Skin of body (tissue), 3 donors: Measurements from ENCODE around the gene FCHSD2. TPM values are rescaled to one million over a fixed set of nuclear protein-coding genes. Genes with fewer than 3 reads are reported as not detected.
"Not testable (repeated sequence)": the region's sequence is repeated elsewhere in the genome, so short reads cannot be mapped to it uniquely, and the experiment has no call there.

Source experiments
- DNase-seq: peaks from one replicate; lab custom pipeline; 2025; lab: John Stamatoyannopoulos, UW
- small RNA-seq: library from RNA; depleted of rRNA; stranded (forward); fragments of <200 nt; gene quantifications from one replicate; pipeline ENCODE3, GENCODE V24; 2014; ENCODE audit warnings: low replicate concordance
- total RNA-seq: library from RNA; depleted of rRNA; stranded (reverse); fragments of >200 nt; gene quantifications from one replicate; pipeline ENCODE4 v1.2.3, GENCODE V29; 2014

Gene FCHSD2
- total RNA-seq, 1 donor from 2014 or later = 18.7 TPM

DNA sequence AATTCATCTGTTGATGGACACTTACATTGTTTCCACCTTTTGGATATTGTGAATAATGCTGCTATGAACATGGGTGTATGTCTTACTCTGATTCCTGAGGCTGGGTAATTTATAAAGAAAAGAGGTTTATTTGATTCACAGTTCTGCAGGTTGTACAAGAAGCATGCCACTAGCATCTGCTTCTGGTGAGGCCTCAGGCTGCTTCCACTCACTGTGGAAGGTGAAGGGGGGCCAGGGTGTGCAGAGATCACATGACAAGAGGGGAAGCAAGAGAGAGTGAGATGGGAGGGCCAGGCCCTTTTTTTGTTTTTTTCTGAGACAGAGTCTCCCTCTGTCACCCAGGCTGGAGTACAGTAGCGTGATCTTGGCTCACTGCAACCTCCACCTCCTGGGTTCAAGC lies 335.7 kb downstream of the FCHSD2 start:
- not testable (repeated sequence) for DNase-seq

DNA sequence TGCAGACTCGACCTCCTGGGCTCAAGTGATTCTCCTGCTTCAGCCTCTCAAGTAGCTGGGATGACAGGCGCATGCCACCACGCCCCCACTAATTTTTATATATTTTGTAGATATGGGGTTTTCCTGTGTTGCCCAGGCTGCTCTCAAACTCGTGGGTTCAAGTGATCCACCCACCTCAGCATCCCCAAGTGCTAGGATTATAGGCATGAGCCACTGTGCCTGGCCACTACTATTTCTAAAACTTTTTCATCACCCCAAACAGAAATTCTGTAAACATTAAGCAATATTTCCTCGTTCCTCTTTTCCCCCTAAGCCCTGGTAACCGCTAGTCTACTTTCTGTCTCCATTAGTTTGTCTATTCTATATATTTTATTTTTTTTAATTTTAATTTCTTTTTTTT lies 336.9 kb downstream of the FCHSD2 start:
- DNase-seq = no peak

DNA sequence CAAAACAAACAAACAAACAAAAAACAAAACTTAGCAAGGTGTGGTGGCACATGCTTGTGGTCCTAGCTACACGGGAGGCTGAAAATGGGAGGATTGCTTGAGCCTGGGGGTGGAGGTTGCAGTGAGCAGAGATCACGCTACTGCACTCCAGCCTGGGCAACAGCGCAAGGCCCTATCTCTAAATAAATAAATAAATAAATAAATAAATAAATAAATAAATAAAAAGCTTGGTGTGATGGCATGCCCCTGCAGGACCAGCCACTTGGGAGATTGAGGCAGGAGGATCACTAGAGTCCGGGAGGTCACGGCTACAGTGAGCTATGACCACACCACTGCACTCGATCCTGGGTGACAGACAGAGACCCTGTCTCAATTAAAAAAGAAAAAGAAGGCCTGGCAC lies 339.3 kb downstream of the FCHSD2 start:
- DNase-seq = no peak

DNA sequence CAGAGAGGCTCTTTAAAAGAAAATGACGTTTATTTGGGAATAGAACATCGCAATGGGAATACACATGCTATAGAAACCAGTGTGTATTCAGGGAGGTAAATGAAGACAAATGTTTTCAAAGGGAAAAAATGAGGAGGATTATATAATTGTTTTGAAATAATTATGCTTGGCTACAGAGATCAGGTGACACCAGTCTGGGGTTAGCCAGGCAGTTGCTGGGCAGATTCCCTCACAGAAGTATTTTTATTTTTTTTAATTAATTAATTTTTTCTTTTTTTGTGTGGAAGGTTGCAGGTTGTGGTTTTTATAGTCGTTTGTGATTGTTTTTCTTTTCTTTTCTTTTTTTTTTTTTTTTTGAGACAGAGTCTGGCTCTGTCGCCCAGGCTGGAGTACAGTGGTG lies 342.7 kb downstream of the FCHSD2 start:
- no peak for DNase-seq

DNA sequence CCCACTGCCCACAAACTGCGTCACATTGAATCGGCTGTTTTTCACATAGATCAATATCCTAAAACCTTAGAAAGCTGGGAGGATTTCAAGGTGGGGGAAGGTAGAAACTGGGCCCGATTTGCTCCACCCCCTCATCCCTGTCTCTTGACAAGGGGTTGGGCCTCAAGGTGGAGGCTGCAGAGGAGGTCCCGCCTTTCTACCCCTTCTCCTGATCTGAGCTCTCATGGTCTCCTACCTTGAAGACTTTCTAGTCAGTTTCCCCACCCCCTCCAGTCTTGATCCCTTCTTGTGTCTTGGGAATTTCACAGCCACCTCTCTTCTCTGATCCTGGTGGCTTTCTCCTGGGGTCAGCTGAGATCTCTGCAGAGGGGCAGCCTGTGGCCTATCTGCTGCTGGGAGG lies 343.8 kb downstream of the FCHSD2 start:
- no peak for DNase-seq

DNA sequence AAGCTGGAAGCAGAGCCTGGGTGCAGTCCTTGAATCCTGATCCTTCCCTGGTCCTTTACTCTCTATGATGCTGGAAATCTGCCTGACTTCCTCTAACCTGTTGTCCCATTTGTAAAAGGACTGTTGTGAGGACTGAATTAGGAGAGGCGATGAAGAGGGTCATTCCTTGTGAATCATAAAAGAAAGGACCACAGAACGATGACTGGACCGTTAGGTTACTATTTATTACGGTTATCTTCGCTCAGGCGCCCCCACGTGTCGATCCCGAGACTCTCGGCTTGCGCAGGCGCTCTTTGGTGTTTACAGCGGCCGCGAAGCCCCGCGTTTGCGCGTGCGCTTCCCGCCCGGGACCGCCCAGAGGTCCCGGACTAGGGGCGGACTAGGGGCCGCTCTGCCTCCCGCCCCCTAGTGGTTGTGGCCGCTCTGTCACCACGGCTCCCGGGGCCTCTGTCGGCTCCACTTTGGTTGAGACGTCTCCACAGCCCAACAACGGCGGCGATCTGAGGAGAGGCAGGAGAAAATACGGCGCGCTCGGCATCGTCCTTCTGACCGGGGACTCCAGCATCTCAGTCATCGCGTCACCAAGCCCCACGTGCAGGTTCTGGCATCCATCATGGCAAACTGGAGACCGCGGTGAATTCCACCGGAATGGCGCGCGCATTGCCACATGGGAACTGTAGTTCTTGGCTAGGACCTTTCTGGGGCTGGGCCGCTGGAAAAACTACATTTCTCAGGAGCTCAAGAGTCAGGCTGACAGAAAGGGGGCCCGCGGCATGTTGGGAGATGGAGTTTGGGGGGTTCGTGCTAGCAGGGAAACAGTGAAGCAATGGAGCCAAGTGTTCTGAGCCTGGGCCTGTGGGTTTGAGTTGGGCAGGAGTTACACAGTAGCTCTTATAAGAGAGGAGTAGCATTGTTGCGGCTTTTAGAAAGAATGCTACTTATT lies 348.4 kb downstream of the FCHSD2 start, which contains the start of gene STARD10:
TSS of gene STARD10 (minus strand) at position 623 of the 943 bp plus-strand sequence. CDS start 12,866 bp downstream, outside the sequence.
- DNase-seq = peak; percentile 97

DNA sequence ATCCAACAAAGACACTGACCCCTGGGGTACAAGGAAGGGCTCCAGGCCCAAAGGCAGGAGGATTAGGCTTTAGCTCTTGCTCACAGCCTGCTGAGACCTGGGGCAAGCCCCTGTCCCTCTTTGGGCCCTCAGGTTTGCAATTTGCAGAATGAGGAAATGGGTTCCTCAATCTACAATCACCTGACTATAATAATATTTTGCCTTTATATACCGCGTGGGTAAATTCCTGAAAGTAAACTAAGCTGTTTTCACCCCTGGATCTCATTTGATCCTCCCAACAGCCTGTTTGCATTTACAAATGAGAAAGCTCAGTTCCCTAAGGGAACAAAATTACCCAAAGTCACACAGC lies 349.1 kb downstream of the FCHSD2 start:
- no peak for DNase-seq

DNA sequence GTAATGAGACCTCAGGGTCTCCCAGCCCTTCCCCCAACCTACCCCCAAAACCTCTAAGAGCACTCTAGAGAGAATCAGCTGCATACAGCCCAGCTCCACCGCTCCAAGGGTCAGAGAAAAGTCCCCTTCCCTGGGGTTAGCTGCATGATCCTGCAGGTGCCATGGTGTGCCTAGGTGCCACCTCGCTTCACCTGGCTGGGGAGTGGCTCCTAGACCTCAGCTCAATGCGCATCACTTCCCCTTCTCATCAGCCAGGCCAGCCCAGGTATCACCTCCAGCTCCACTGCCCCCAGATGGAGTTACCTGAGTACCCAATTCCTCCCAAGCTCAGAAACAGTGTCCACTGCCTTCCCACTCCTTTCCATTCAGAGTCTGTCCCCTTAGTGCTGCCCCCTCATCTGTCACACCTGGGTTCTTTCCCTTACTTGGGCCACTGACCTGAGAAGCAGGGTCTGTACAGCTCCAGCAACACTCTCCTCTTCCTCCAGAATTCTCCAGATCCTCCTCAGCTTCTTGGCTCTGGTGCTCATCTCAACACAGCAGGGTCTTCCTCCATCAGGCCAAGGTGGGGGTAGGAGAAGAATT lies 349.6 kb downstream of the FCHSD2 start:
- DNase-seq = no peak

DNA sequence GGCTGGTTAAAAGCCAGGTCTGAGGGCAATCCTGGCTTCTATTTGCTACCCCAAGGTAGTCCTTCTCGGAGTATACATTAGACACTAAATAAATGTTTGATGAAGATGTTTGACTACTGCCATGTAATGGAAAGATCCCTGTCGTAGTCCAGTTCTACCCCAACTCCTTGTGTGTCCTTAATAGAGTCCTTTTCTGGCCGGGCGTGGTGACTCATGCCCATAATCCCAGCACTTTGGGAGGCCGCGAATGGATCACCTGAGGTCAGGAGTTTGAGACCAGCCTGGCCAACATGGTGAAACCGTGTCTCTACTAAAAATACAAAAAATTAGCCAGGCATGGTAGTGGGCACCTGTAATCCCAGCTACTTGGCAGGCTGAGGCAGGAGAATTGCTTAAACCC lies 350.9 kb downstream of the FCHSD2 start:
- DNase-seq = not testable (repeated sequence)

DNA sequence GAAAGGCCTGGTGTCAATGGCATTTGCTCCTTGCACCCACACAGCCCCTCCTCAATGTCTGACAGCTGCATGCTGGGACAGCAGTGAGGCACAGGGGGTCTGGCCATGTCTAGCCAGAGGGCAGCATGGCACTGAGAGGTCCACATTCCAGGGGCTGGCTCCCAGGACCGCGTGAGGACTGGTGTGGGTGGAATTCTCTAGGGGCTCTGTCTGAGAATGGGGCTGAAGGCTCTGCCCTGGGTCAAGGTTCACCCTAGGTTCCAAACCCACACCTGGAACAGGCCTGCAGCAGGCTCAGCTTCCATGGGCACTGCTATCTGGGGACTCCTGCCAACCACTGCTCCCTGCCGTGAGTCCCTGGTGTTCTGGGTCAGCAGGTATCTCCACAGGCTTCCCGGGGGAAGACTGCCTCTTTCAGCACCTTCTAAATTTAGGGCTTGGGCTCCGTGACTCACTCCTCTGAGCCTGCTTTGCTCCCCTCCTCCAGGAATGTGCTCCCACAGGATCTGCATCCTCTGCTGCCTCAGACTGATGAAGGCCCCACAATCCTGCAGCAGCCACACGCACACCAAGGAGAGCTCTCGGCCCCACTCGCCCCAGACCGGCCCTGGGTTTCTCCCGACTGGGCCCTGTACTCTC lies 352.5 kb downstream of the FCHSD2 start:
- no peak for DNase-seq

DNA sequence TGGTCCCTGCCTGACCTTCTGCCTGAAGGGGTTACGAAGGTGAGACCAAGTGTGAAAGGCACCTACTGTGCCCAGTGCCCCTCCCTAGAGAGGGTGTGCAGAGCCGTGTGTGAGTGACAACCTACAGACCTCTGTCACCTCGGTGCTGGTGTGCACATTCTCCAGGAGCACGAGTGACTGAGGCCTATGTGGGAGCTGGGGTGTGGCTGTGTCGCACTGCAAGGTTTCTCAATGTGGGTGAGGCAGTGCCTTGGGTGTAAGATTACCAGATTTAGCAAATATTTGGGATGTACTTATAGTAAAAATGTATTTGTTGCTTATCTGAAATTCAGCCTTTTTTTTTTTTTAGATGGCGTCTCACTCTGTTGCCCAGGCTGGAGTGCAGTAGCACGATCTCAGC lies 353.9 kb downstream of the FCHSD2 start:
- DNase-seq = no peak

DNA sequence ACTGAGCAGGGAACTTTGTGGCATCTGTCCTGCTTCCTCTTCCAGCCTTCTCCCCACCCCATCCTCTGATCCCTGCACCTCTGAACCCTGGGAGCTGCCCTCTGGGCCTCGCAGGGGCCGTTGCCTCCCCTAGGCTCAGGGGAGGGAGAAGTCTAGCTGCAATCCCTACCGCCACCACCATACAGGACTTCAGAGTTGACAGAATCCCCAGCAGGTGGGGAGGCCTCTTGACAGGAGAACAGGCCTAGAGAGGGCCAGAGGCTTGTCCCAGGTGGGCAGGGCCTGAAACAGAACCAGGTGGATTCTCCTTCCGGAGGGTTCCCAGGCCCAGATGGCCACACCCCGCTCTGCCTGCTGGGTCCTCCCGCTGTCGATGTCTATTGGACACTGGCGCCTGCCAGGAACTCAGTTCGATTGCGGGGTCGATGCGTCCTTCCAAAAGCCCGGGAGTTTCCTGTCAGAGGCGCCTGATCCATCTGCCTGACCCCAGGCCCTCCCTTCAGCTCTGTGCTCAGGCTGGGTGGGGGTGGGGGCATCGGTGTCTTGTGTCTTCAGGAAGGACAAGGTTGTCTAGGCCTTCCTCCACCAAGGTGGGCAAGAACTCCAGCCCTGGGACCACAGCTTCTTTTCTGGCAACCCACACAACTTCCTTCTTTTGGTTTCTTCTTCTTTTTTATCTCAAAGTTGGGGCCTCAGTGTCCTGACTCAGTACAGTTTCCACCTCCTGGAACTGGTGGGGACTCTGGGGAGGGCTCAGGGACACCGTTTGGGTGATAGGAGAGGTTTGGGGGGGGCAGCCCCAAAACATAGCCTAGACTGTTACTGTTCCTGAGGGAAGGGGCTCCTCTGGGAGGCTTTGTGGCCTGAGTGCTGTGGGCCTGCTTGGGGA lies 354.7 kb downstream of the FCHSD2 start:
- DNase-seq = no peak

Small RNA genes lying within 50 kb of the gene (small RNA-seq; reads per million reads assigned to genes)
- gene RNU6-672P = not detected

Other genes with a start within 250 kb of the FCHSD2 start
- 3.1 TPM for gene P2RY2, start 76.0 kb upstream of the FCHSD2 start, total RNA-seq
- 0.99 TPM for gene P2RY6, start 130.0 kb upstream of the FCHSD2 start, total RNA-seq
- 20.9 TPM for gene ARHGEF17, start 166.0 kb upstream of the FCHSD2 start, total RNA-seq
- 4.3 TPM for gene RELT, start 234.1 kb upstream of the FCHSD2 start, total RNA-seq